ENCODE measurements around the gene LIMK2.

GRCh38 chr22:31222736-31223135 lies 10.6 kb downstream of the LIMK2 start:
- TF ChIP-seq CTCF (IDR thresholded peaks at IDR 0.05) (no peak), POLR2A (IDR thresholded peaks at IDR 0.05) (no peak)

All from body of pancreas (tissue), 4 donors.